K562 (cell line): ENCODE measurements around the gene PHF5A. TPM values are rescaled to one million over a fixed set of nuclear protein-coding genes. Genes with fewer than 3 reads are reported as not detected.

ENCODE experiments used
- BHLHE40 ChIP-seq: IDR thresholded peaks from 2 replicates; pipeline ENCODE4 v1.6.1; 2011; ENCODE audit warnings: low read length, improper control_type of control experiment
- CBFB ChIP-seq: sonication (generic); formaldehyde crosslinking; IDR thresholded peaks from 2 replicates; pipeline ENCODE4 v1.4.0; 2020; ENCODE audit warnings: mild to moderate bottlenecking, missing genetic modification reagents
- CCAR2 ChIP-seq: fragments of 200-400 bp; formaldehyde crosslinking; IDR thresholded peaks from 2 replicates; pipeline ENCODE4 v1.6.1; 2017; ENCODE audit warnings: mild to moderate bottlenecking, low read depth, low read length
- CXXC5 ChIP-seq: fragments of 250-450 bp; sonication (Bioruptor Pico); IDR thresholded peaks from 2 replicates; pipeline ENCODE4 v1.8.0; 2022; ENCODE audit warnings: inconsistent platforms, mild to moderate bottlenecking, moderate library complexity
- FOXP1 ChIP-seq: sonication (generic); formaldehyde crosslinking; IDR thresholded peaks from 2 replicates; pipeline ENCODE4 v1.8.0; 2022; ENCODE audit warnings: mild to moderate bottlenecking, missing genetic modification reagents
- HNRNPLL ChIP-seq: fragments of 200-400 bp; formaldehyde crosslinking; IDR thresholded peaks from 2 replicates; pipeline ENCODE4 v1.6.1; 2017; ENCODE audit warnings: low read length, low read depth, mild to moderate bottlenecking; ENCODE audit not compliant: poor library complexity, severe bottlenecking
- MCM7 ChIP-seq, 2 experiments: fragments of 450-650 bp; IDR thresholded peaks; 2 replicates each; pipeline ENCODE4 v1.6.1; 2016 to 2018
- MEIS2 ChIP-seq: fragments of 450-650 bp; IDR thresholded peaks from 2 replicates; pipeline ENCODE4 v1.6.1; 2014; ENCODE audit warnings: mild to moderate bottlenecking; ENCODE audit not compliant: partially characterized antibody
- MLLT1 ChIP-seq, 2 experiments: fragments of 450-650 bp; IDR thresholded peaks; 2 replicates each; pipeline ENCODE4 v1.6.1; 2016
- MYC ChIP-seq, 2 experiments: fragments of 250-450 bp in 1 of 2; sonication (Bioruptor Pico) in 1 of 2; IDR thresholded peaks; 2 replicates each; pipeline versions ENCODE4 v1.5.1 to v1.6.1; 2012 to 2021; ENCODE audit warnings: low read depth in 2 of 2, borderline replicate concordance in 1 of 2, improper control_type of control experiment in 1 of 2, low read length in 1 of 2, mild to moderate bottlenecking in 1 of 2, moderate library complexity in 1 of 2
- NR2C2 ChIP-seq, 2 experiments: fragments of 200-800 bp in 1 of 2; sonication (Bioruptor generic) in 1 of 2; sonication (generic) in 1 of 2; formaldehyde crosslinking in 1 of 2; IDR thresholded peaks; 2 replicates each; pipeline versions ENCODE4 v1.6.1 to v1.8.0; 2016 to 2022; ENCODE audit warnings: mild to moderate bottlenecking in 1 of 2, missing compliant biosample characterization in 1 of 2, missing genetic modification characterization in 1 of 2, missing genetic modification reagents in 1 of 2
- POLR2B ChIP-seq: fragments of 450-650 bp; IDR thresholded peaks from 2 replicates; pipeline ENCODE4 v1.6.1; 2018; ENCODE audit warnings: low read depth; ENCODE audit not compliant: partially characterized antibody
- POU5F1 ChIP-seq: fragments of 150-350 bp; IDR thresholded peaks from 2 replicates; pipeline ENCODE4 v1.6.1; 2014; ENCODE audit warnings: borderline replicate concordance, low read length, low read depth, mild to moderate bottlenecking; ENCODE audit not compliant: partially characterized antibody
- RBBP5 ChIP-seq: fragments of 200-600 bp; sonication (generic); IDR thresholded peaks from 2 replicates; pipeline ENCODE4 v1.6.1; 2012; ENCODE audit warnings: borderline replicate concordance, mild to moderate bottlenecking, low read length, control low read depth, inconsistent platforms; ENCODE audit not compliant: insufficient read depth, poor library complexity, severe bottlenecking
- SP2 ChIP-seq: IDR thresholded peaks from 2 replicates; pipeline ENCODE4 v1.6.1; 2011; ENCODE audit warnings: mild to moderate bottlenecking, low read depth, low read length, moderate library complexity; ENCODE audit not compliant: poor library complexity, severe bottlenecking; ENCODE audit errors: extremely low read depth
- SUPT5H ChIP-seq: fragments of 450-650 bp; IDR thresholded peaks from 2 replicates; pipeline ENCODE4 v1.6.1; 2016
- TAF1 ChIP-seq: IDR thresholded peaks from 2 replicates; pipeline ENCODE4 v1.6.1; 2011; ENCODE audit warnings: mild to moderate bottlenecking, low read length, moderate library complexity; ENCODE audit not compliant: insufficient read depth, control insufficient read depth, severe bottlenecking; ENCODE audit errors: extremely low read depth
- ZBTB17 ChIP-seq: fragments of 450-650 bp; formaldehyde crosslinking; IDR thresholded peaks from 2 replicates; pipeline ENCODE4 v1.4.0; 2020; ENCODE audit warnings: mild to moderate bottlenecking
- ZFP91 ChIP-seq: sonication (generic); formaldehyde crosslinking; IDR thresholded peaks from 2 replicates; pipeline ENCODE4 v1.8.0; 2022; ENCODE audit warnings: mild to moderate bottlenecking, missing genetic modification reagents
- ZNF140 ChIP-seq: fragments of 250-450 bp; sonication (Bioruptor Pico); IDR thresholded peaks from 2 replicates; pipeline ENCODE4 v1.8.0; 2021; ENCODE audit warnings: moderate library complexity, mild to moderate bottlenecking, inconsistent platforms
- ZNF512 ChIP-seq: IDR thresholded peaks from 2 replicates; pipeline ENCODE4 v1.6.1; 2016; ENCODE audit warnings: missing genetic modification characterization, missing compliant biosample characterization
- ZSCAN32 ChIP-seq: fragments of 450-650 bp; formaldehyde crosslinking; IDR thresholded peaks from 2 replicates; pipeline ENCODE4 v1.4.0; 2020; ENCODE audit warnings: mild to moderate bottlenecking, moderate library complexity
- polyA plus RNA-seq, 8 experiments: library from polyadenylated mRNA; depleted of rRNA in 4 of 8; stranded (reverse) in 5 of 8; unstranded in 3 of 8; fragments of >200 nt; fragmentation: Nextera tagmentation in 2 of 8; fragmentation: Illumina TruSeq in 1 of 8; extraction: Ambion mirVana in 2 of 8; extraction: Trizol in 1 of 8; gene quantifications; 2 replicates each; pipeline versions ENCODE4 v1.2.1 to v1.2.3, GENCODE V29; 2011 to 2014; ENCODE audit warnings: inconsistent platforms in 1 of 8, missing spikeins in 1 of 8
- total RNA-seq, 7 experiments: library from RNA; depleted of rRNA in 6 of 7; stranded (reverse); fragments of >200 nt in 6 of 7; fragmentation: Illumina TruSeq in 2 of 7; extraction: Trizol in 2 of 7; gene quantifications; 2 replicates each; pipeline versions ENCODE4 v1.2.1 to v1.2.3, GENCODE V29; 2011 to 2021; ENCODE audit warnings: low replicate concordance in 1 of 7

PHF5A gene
- total and polyA plus RNA-seq, 9 of the 15 experiments (the other 6 are each of a cell fraction or from before 2014, with no cell fraction given): 14.2 to 144 (median 101) TPM

GRCh38 chr22:41468381-41469217 is at the start of gene PHF5A, which contains the start of gene ACO2 (continued):
- TF ChIP-seq ZNF512 (tag): no peak
- TF ChIP-seq MLLT1 (IDR thresholded peaks at IDR 0.05): peak in 1 of 2 experiments; percentile 41; a peak in 1 of 4 replicates
- TF ChIP-seq SUPT5H: peak; percentile 71
- no peak for TF ChIP-seq ZSCAN32 (CRISPR knock-in tag)
- peak; percentile 6 for TF ChIP-seq POU5F1
- peak; percentile 95 for TF ChIP-seq TAF1
- TF ChIP-seq ZNF140: no peak
- no peak for TF ChIP-seq ZFP91
- TF ChIP-seq NR2C2 (CRISPR knock-in tag; IDR thresholded peaks at IDR 0.05): peak; percentile 97
- peak; percentile 99 for TF ChIP-seq NR2C2 (tag; IDR thresholded peaks at IDR 0.05)
- peak; percentile 93 for TF ChIP-seq CXXC5 (CRISPR knock-in tag)
- peak; percentile 87 for TF ChIP-seq RBBP5
- peak; percentile 62 for TF ChIP-seq HNRNPLL
- TF ChIP-seq POLR2B: peak; percentile 50
- TF ChIP-seq CCAR2: no peak
- no peak for TF ChIP-seq ZBTB17
- peak; percentile 64 for TF ChIP-seq MYC (IDR thresholded peaks at IDR 0.05; ENCODE audit: low read depth, low read length)
- TF ChIP-seq MYC (CRISPR knock-in tag; IDR thresholded peaks at IDR 0.05; ENCODE audit: borderline replicate concordance, low read depth): 0 out of 2 replicates have a peak, but pooled peaks have one; percentile 77
- no peak for TF ChIP-seq MCM7 (IDR thresholded peaks at IDR 0.05)
- TF ChIP-seq SP2: peak; percentile 46
- TF ChIP-seq MEIS2: peak; percentile 3
- peak; percentile 97 for TF ChIP-seq BHLHE40
- 0 out of 2 replicates have a peak, but pooled peaks have one; percentile 57 for TF ChIP-seq FOXP1 (CRISPR knock-in tag)
- TF ChIP-seq CBFB (CRISPR knock-in tag): no peak
